ENCODE results near the gene CDC6.

DNA sequence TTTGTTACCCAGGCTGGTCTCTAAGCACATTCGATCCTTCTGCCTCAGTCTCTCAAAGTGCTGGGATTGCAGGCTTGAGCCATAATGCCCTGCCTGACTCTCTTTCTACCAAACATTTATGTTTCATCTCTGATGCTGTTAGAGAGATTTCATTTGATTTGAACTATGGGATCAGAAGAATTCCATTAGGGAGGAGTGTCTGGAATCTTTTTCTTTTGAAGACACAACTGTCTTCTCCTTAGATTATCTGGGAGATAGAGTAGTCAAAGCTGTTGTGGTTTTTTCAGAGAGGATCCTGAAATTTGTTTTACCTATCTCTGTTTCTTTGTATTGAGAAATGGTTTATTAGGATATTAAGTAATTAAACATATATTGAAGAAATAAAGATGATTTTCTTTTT, 39.2 kb upstream of the CDC6 start:
- TF ChIP-seq ZNF76 (tag by site-specific recombination; IDR thresholded peaks at IDR 0.05; ENCODE audit: borderline replicate concordance, low read depth) (no peak), ZNF121 (tag by site-specific recombination; IDR thresholded peaks at IDR 0.05) (no peak), ZNF292 (tag by site-specific recombination; IDR thresholded peaks at IDR 0.05; ENCODE audit: borderline replicate concordance, low read depth) (no peak), ZNF473 (tag by site-specific recombination; IDR thresholded peaks at IDR 0.05) (no peak), ZNF169 (tag by site-specific recombination; IDR thresholded peaks at IDR 0.05) (no peak), ZEB2 (tag by site-specific recombination; IDR thresholded peaks at IDR 0.05) (no peak), ZFP41 (tag by site-specific recombination; IDR thresholded peaks at IDR 0.05; ENCODE audit: borderline replicate concordance) (no peak), CTCF (tag by site-specific recombination; IDR thresholded peaks at IDR 0.05) (no peak), GLI4 (tag by site-specific recombination; IDR thresholded peaks at IDR 0.05) (no peak), ZNF274 (IDR thresholded peaks at IDR 0.05; ENCODE audit: low read length) (no peak), ZNF274 (tag by site-specific recombination; IDR thresholded peaks at IDR 0.05; ENCODE audit: borderline replicate concordance) (no peak), ZNF239 (tag by site-specific recombination; IDR thresholded peaks at IDR 0.05) (no peak)
- TF ChIP-seq, protein P1, sequence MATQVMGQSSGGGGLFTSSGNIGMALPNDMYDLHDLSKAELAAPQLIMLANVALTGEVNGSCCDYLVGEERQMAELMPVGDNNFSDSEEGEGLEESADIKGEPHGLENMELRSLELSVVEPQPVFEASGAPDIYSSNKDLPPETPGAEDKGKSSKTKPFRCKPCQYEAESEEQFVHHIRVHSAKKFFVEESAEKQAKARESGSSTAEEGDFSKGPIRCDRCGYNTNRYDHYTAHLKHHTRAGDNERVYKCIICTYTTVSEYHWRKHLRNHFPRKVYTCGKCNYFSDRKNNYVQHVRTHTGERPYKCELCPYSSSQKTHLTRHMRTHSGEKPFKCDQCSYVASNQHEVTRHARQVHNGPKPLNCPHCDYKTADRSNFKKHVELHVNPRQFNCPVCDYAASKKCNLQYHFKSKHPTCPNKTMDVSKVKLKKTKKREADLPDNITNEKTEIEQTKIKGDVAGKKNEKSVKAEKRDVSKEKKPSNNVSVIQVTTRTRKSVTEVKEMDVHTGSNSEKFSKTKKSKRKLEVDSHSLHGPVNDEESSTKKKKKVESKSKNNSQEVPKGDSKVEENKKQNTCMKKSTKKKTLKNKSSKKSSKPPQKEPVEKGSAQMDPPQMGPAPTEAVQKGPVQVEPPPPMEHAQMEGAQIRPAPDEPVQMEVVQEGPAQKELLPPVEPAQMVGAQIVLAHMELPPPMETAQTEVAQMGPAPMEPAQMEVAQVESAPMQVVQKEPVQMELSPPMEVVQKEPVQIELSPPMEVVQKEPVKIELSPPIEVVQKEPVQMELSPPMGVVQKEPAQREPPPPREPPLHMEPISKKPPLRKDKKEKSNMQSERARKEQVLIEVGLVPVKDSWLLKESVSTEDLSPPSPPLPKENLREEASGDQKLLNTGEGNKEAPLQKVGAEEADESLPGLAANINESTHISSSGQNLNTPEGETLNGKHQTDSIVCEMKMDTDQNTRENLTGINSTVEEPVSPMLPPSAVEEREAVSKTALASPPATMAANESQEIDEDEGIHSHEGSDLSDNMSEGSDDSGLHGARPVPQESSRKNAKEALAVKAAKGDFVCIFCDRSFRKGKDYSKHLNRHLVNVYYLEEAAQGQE (tag by site-specific recombination; IDR thresholded peaks at IDR 0.05), result no peak

All from HEK293 (cell line).